HG03103 (cell line): ENCODE measurements around the gene TMCC1.
"Not testable (repeated sequence)": the region's sequence is repeated elsewhere in the genome, so short reads cannot be mapped to it uniquely, and the experiment has no call there.

Experiments
- ATAC-seq: cut with Tn5 transposase; IDR thresholded peaks from one replicate; pipeline ENCODE4 v1.9.1; 2021; ENCODE audit warnings: low read depth; ENCODE audit not compliant: unreplicated experiment

TMCC1 gene

GRCh38 chr3:129615751-129616281, 277.7 kb downstream of the TMCC1 start:
- ATAC-seq: no peak

- ATAC-seq: no peak
Observed at GRCh38 chr3:129614927-129615363, 278.6 kb downstream of the TMCC1 start.

GRCh38 chr3:129614435-129614834, 279.1 kb downstream of the TMCC1 start:
- ATAC-seq: no peak

GRCh38 chr3:129613367-129613740, 280.2 kb downstream of the TMCC1 start:
- ATAC-seq: no peak

GRCh38 chr3:129612534-129613366, 280.8 kb downstream of the TMCC1 start:
- no peak for ATAC-seq

GRCh38 chr3:129611812-129612533, 281.5 kb downstream of the TMCC1 start:
- ATAC-seq: no peak

GRCh38 chr3:129611446-129611800, 282.1 kb downstream of the TMCC1 start:
- no peak for ATAC-seq

GRCh38 chr3:129610794-129611445, 282.6 kb downstream of the TMCC1 start:
- not testable (repeated sequence) for ATAC-seq

GRCh38 chr3:129610276-129610675, 283.2 kb downstream of the TMCC1 start:
- ATAC-seq: no peak

- ATAC-seq: no peak
Observed at GRCh38 chr3:129609591-129610182, 283.8 kb downstream of the TMCC1 start.

- ATAC-seq: no peak
Observed at GRCh38 chr3:129608936-129609590, 284.4 kb downstream of the TMCC1 start.

- ATAC-seq: no peak
Observed at GRCh38 chr3:129608087-129608935, 285.2 kb downstream of the TMCC1 start.

GRCh38 chr3:129607391-129608068, 286.0 kb downstream of the TMCC1 start:
- ATAC-seq: no peak

GRCh38 chr3:129606636-129607390, 286.7 kb downstream of the TMCC1 start, which contains the start of gene PLXND1:
PLXND1 (minus strand) TSS chr3:129606676; CDS start chr3:129606639, 37 bp downstream.
- ATAC-seq: no peak

- ATAC-seq: no peak
Observed at GRCh38 chr3:129605922-129606635, 287.4 kb downstream of the TMCC1 start.

GRCh38 chr3:129605203-129605921, 288.1 kb downstream of the TMCC1 start:
- ATAC-seq: no peak

- no peak for ATAC-seq
Observed at GRCh38 chr3:129604767-129605166, 288.7 kb downstream of the TMCC1 start.
